ENCODE data around the gene ATG7.
"Not testable (repeated sequence)": the region's sequence is repeated elsewhere in the genome, so short reads cannot be mapped to it uniquely, and the experiment has no call there.

ATG7 gene

DNA sequence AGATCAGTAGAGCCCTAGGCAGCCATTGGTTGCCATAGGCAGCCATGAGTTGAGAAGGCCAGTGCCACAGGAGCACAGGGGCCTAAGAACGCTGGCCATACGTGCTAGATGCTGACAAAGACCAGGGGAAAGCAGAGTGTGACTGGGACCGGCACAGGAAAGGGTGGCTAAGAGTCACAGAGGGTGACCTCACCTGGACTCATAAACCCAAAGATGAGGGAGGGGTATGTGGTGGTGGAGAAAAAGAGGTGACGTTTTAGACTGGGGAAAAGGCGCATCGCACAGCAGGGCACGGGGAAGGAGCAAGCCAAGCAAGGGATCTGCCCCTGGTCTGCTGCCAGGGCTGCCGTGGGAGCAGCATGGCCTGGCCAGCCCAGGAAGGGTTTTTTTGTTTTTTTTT lies 249.0 kb downstream of the ATG7 start:
- intact Hi-C loops (cut with DNase I) = no loop called here
- DNase-seq = no peak

DNA sequence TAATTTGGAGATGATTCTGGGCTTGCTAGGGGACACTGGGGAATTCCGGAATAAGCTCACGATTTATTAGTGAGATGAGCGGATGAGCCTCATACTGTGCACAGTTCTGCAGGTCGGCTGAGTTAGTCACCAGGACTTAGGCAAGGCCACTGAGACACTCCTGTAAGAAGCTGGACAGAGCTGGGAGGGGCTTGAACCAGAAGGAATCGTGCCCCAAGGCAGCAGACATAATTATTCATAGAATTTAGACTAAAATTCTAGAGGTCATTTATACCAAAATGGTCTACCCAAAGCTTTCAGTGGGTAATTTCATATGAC lies 250.2 kb downstream of the ATG7 start:
- no peak for DNase-seq
- intact Hi-C loops (cut with DNase I) = no loop called here

DNA sequence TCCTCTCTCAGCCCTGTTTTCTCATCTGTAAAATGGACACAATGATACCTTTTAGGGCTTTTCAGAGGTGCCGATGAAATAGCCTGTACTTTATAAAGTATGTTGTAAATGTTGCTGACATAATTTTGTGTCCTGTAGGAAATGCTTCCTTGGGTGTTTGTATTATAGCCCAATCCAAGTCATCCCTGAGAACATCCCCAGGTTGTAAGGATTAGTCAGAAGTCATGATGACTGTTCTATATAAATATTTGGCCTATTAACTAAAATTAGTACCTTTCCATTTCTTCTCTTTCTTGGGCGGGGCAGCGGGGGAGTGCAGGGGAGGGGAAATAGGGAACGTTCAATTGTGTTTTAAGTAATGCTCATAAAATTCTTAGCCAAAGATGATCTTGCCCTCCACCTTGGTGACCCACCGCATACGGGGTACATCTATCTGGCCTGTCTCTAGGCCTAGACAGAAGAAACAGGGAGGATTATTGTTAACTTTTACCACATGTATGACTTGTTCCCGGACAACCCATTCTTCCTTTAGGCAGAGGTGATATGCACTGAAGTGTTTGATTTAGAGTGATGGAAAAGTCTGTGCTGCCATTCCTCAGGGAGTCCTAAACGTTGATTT lies 250.9 kb downstream of the ATG7 start:
- no peak for DNase-seq
- intact Hi-C loops (cut with DNase I) = no loop called here

DNA sequence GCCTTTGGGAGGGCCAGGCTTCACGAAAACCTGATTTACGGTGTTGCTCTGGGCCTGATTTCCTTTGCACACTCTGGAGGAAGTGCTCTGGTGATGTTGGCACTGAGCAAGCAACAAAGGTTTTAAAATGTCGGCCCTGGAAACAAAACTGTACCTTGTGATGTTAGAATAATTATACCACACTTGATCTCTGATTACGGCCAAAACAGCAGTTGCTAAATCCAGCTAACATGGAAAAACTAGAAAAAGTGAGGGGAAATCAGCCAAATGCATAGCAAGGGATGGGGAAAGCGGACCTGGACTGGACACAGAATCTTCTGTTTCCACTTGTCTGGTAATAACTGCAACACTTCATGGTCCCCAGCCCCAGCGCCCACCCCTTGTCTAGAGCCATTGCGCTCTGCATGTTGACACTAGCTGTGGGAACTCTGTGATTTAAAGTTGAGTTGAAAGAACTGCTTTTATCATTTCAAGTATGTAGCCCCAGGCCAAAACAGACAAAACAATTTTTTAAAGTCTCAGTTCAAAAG lies 251.4 kb downstream of the ATG7 start:
- DNase-seq = peak in 1 of 10 donors; percentile 73
- intact Hi-C loops (cut with DNase I) = no loop called here

DNA sequence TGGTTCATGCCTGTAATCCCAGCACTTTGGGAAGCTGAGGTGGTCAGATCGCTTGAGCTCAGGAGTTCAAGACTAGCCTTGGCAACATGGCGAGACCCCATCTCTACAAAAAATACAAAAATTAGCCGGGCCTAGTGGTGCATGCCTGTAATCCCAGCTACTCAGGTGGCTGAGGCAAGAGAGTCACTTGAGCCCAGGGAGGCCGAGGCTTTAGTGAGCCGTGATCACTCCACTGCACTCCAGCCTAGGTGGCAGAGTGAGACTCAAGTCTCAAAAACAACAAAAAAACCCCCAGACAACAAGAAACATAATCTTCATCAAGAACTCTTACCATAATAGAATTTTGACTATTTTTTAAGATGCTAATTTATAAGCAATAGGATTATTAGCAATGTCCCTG lies 253.9 kb downstream of the ATG7 start:
- DNase-seq; intact Hi-C loops (cut with DNase I): not testable (repeated sequence)

DNA sequence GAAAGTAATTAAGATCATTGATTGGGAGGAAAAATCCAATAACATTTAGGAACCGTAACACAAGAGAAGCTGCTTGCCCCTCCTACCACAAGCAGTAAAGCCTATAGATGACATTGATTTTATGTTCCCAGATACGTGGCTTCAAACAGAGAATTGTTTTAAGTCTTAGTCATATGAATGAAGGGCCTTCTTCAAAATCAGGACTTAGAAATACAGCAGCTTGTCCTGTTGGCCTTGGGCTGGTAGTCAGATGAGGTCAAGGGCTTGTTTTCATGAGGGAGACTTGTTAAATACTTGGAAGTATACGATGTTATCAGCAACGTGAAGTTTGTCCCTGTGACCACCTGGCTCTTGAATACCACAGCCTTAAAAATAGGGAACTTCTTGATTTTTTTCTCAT lies 257.1 kb downstream of the ATG7 start:
- intact Hi-C loops (cut with DNase I) = no loop called here
- DNase-seq = no peak

DNA sequence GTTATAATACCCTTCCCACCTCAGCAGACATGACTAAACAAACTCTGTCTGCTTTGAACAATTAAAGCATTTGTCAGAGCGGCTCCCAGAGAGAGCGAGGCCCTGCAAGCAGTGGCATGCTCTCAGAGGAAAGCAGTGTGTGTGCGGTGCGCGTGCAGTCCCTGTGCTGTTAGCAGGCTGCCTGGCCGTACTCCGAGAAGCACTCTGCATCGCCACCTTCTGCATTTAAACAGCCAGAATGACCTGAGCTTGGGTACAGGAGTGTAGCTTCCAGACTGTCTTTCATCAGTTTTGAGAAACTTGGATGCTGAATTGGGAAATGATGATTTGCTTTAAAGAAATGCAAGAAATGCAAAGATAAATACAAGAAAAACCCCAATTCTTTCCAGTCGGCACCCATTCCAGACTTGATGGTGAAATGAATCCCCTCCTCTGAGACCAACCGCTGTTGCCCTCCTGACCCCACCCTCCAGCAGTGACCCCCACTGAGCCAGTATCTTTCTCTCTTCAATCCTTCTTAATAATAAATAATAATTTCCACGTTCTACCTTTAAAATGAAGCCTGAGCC lies 258.0 kb downstream of the ATG7 start:
- peak in 4 of 10 donors; percentile 36 to 90 (median 63) for DNase-seq
- intact Hi-C loops (cut with DNase I) = no loop called here

DNA sequence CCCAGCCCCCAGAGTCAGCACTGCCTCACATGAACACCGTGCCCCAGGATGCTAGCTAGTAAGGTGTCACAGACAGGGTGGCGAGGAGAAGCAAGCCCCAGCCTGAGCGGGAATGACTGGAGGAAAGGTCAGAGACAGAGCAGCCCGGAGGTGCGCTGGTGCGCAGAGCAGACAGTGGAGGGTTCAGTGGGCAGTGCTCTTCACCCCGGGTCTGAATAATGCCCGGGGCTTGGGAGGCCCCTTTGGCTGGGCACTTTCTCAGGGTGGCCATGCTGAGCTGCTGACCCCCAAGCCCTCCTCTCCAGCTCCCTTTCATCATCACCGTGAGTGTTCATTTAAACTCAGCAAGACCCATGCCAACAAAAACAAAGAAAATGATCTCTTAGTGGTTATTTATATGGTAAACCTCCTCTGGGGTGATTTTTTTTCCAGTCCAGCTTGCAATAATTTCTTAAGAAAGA lies 260.8 kb downstream of the ATG7 start:
- intact Hi-C loops (cut with DNase I) = no loop called here
- DNase-seq = no peak

DNA sequence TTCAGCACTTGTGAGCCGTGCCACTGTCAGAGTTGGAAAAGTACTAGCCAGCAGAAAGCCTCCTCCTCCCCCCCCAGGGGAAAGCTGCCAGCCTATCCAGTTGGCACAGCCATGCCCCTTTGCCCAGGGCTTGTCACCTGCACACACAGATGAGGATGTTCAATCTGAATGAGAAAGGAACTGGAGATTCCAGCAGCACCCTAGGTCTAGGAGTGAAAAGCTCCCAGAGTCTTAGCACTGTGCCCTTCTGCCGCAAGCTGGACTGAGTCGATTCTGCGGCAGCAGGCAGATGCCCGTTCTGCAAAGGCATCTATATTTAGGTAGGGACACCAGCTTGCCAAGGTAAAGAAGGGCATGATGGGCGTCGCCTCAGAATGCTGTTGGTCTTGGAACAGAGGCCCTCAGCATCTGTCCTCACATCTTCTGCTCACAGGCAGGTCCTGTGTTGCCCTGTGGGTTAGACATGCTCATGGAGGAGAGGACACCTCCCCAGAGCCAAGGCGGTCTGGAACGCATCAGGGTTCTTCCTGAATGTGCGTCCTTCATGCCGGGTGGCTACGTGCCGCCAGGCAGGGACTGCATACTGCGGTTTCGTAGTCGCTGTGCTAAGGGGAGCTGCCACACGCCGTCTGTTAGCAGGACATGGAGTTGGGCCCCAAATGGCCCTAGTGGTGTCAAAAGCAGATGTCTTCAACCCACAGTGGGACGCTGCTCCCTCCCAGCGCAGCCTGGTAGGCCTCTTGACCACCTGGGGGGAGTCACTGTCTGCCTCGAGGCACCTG lies 262.0 kb downstream of the ATG7 start:
- intact Hi-C loops (cut with DNase I) = no loop called here

DNA sequence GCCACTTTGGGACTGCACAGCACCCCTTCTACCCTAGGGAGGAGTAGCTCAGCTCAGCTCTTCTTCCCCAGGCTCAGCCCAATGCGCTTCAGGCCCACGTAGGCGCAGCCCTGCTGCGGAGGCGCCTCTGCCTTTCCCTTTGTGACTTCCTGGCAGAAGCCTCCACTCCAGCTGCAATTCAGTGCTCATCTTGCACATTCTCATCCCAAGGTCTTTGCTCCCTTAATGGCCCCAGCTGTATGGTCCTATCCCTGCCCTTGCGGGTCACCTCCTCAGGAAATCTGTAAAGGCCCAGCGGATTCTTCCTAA lies 262.6 kb downstream of the ATG7 start:
- DNase-seq = no peak
- intact Hi-C loops (cut with DNase I) = no loop called here

More for the DNA sequence above, 262.0 kb downstream of the ATG7 start:
- DNase-seq = peak in 1 of 10 donors; percentile 86

DNA sequence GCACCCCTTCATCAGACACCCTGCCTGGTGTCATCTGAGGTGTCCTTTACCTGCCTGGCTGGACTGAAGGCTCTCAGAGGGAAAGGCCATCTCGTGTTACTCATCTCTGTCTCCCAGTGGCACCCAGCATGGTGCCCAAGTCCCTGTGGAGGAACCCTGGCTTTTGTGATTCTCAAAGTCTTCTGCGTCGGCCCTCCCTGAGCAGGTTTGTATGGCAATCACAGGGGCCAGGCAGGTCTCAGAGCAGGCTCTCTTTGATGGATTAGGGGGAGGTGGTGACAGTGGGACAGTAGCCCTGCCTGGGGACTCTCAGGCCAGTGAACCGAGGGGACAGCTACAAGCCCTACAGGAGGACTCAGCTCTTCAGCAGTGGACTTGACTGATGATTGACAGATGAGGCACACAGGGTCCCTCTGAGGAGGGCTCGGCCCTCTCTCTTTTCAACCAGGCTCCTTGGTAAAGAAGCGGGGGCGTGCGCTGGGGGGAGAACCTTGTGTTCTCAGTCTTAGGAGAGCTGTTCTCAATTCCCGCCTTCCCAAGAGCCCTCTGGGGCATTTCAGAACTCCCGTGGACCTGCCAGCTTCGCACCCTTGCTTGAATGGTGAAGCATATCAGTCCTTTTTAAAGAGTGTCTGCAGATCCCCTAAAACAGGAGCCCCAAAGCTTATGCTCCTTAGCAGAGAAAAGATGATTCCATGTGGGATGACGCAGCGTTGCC lies 263.2 kb downstream of the ATG7 start:
- intact Hi-C loops (cut with DNase I) = no loop called here
- no peak for DNase-seq

DNA sequence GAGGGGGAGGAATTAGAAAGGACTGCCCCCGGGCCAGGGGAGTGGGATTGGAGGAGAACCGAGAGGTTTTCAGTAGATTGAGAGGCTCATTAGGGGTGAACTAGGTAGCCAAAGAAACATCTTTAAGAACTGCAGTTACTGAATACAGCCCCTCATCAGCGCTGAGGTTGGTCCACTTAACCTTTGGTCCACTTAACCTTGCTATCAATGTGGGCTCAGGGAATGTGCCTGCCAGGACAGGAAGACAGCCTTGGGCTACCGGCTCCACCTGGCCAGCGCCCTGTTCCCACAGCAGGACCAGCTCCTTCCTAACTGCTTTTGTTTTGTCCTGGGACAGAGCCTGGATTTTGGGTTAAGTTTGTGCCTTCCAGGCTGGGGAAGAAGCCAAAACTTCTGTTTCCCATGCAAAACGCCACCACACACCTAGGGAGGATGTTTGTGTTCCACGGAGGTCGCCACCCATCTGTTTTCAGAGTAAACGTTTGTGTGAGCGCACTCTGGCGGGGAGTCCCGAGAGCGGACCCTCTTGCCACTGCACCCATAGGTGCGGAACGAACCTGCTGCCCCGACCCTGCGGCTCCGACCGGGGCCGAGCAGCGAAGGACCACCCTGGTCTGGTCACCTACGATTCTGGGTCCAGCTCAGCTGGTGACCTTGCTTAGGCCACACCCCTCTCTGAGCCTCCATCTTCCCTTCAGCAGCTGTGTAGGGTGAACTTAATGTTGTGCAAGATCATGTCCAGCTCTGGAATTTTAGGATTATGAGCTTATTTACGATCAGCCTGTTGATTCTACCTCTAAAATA lies 264.1 kb downstream of the ATG7 start:
- intact Hi-C loops (cut with DNase I) = no loop called here
- peak in 1 of 10 donors; percentile 74 for DNase-seq

DNA sequence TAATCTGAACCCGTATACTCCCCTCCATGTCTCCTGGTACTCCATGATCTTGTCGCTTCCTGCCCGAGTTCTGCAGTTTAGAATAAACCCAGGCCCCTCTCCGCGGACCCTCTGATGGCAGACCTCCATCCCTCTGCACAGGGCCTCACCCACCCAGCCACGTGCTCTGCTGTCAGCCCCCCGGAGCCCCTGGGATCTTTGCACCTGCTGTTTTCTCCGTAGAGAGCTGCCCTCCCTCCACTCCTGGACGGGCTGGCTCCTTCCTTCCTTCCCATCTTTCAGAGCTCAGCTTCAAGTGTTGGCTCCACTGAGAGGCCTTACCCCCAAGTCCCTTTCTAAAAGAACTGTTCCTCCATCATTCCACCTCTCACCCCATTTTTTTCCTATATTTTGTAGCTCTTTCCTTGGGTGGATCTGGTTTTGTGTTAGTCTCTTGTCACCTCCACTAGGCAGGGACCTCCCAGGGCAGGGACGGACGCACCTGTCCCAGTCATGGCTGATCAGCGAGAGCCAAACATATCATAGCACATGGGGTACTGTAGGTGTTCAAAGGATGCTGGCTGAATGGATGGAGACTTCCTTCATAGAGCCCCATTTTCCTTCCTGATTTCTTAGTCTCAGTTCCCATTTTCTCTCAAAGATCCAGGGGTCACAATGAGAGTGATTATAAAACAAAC lies 264.9 kb downstream of the ATG7 start:
- peak in 1 of 10 donors; percentile 63 for DNase-seq
- intact Hi-C loops (cut with DNase I) = no loop called here

DNA sequence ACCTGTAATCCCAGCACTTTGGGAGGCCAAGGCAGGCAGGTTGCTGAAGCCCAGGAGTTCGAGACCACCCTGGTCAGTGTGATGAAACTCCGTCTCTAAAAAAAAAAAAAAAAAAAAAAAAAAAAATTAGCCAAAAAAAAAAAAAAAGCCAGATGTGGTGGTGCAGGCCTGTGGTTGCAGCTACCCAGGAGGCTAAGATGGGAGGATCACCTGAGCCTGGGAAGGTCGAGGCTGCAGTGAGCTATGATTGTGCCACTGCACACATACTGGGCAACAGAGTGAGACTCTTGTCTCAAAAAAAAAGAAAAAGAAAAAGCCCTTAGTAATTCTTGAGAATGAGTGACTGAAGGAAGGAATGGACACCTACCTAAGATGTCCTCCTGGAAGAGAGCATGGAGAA lies 266.4 kb downstream of the ATG7 start:
- intact Hi-C loops (cut with DNase I) = no loop called here
- no peak for DNase-seq

DNA sequence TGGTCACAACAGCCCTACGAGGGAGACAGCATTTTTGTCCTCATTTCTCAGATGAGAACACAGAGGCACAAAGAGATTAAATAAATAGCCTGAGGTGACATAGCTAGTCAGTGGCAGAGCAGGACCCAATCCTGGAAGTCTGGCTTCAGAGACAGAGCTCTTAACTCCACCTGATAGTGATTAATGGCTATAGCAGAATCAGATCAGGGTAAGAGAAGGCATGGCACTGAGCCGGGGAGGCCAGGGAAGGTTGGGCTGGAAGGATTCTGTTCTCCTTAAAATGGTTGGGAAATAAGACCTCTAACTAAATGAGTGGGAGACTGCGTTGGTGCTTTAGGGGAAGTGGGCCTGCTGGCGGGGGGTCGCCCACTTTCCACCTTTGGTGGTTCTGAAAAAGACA lies 267.0 kb downstream of the ATG7 start:
- peak in 1 of 10 donors; percentile 52 for DNase-seq
- intact Hi-C loops (cut with DNase I) = no loop called here

DNA sequence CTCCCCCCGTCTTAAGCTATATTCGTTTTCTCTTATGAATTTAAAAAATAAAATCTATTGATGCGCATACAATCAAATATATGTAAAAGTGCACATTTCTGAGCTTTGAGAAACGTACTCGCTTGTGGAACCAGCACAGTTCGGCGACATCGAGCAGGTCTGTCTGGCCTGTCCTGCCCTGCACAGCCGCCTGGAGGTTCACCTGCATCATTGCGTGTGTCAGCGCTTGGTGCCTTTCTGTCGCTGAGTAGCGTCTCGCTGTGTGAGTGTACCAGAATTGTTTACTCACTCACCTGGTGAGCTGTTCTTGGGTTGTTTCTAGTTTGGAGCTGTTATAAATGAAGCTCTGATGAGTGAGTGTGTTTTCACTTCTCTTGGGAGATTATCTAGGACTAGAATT lies 267.5 kb downstream of the ATG7 start:
- intact Hi-C loops (cut with DNase I) = no loop called here
- no peak for DNase-seq

DNA sequence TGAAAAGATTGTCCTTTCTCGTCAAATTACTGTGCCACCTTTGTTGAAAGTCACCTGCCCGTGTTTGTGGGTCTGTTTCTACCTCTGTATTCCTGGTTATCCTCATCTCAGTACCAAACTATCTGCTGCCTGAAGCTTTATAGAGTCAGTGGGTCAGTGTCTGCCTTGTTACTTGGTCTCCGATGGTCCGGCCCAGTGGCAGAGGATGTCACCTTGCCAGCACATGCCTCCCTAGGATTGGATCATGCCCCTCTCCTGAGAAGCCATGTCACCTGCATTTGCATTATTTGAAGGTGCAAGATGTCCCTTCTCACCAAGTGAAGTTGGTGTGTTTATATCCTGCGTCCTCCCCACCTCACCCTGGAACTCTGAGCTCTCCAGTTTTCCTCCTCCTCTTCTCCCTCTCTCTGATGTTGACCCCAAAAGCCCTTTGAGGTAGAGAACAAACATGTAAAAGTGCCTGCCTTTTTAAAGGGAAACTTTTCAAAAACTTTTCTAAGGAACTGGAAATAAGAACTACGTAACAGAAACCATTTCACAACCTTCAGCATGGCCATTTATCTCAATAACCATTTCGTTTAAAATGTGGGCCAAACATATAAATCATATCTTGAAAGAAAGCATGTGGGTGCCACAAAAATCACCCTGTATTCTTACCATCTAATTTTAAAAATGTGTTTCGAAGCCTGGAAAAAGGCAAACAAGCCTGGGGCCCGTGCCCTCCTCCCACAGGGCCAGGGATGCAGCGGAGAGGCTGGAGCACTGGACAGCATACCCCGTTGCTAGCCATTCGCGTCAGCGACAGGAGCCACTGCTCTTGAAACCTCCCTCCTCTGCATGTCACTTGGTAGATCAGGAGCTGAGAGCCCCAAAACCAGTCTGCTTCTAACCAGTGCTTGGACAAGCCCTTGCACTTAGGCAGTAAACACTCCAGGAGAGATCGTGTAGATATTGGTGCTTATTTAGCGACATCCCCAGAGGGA lies 269.4 kb downstream of the ATG7 start:
- intact Hi-C loops (cut with DNase I) = no loop called here
- no peak for DNase-seq

DNA sequence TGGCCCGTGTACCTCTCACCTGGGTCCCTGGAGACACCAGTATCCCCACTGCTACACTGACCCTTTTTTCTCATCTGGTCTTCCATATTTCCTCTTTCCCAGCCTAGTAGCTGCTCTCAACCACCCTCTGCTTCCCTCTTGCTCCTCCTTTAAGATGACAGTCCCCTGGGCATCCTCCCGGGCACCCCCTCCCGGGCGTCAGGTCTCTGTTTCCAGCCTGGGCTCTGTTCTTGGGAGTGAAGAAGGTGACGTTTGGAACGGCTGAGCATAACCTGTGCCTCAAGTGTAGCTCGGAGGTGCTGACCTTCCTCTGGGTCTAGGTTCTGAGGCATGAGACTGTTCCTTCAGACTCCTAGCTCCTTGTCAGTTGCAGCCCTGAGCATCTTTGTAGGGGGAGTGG lies 270.4 kb downstream of the ATG7 start:
- intact Hi-C loops (cut with DNase I) = no loop called here
- DNase-seq = peak in 1 of 10 donors; percentile 1
